Endothelial cell of umbilical vein (primary cell): ENCODE measurements around the gene PFDN6. TPM values are rescaled to one million over a fixed set of nuclear protein-coding genes. Genes with fewer than 3 reads are reported as not detected.
A peak's percentile ranks its signal among the peaks of the same experiment; 100 is the strongest.

Experiments
- BruUV-seq: library from RNA; stranded (reverse); fragments of 400-500 nt; replicated peaks from 2 replicates; lab custom pipeline; 2021; lab: Mats Ljungman, UMichigan
- CTCF ChIA-PET: fragments of 300-600, 350-600 bp; sonication (Branson Sonifier 250); formaldehyde crosslinking; loops from one replicate; lab custom pipeline; 2021; ENCODE audit warnings: antibody characterized with exemption, inconsistent platforms; lab: Charles Lee
- POLR2A ChIA-PET: fragments of 300-600, 350-600 bp; sonication (Branson Sonifier 250); formaldehyde crosslinking; loops from one replicate; lab custom pipeline; 2021; ENCODE audit warnings: antibody characterized with exemption, inconsistent platforms; lab: Charles Lee
- DNase-seq: peaks from one replicate; pipeline ENCODE4 v3.0.0-alpha.2; 2011; ENCODE audit warnings: low read depth, low spot score
- FAIRE-seq: peaks from 2 replicates; lab custom pipeline; 2011; peaks lifted over from hg19 to GRCh38; lab: Jason Lieb, UNC
- H2AFZ ChIP-seq: 2 replicates; pipeline ENCODE4 v1.6.0; 2012; ENCODE audit warnings: low read depth, low read length, control low read depth, inconsistent platforms
- H3K27ac ChIP-seq: 2 replicates; pipeline ENCODE4 v1.5.1; 2011; ENCODE audit warnings: low read depth, mild to moderate bottlenecking, control low read depth, low read length, moderate library complexity; ENCODE audit not compliant: insufficient read depth
- H3K27me3 ChIP-seq, 2 experiments: 2 replicates each; pipeline versions ENCODE4 v1.6.0 to v1.6.1; 2011; ENCODE audit warnings: low read length in 2 of 2, mixed read lengths in 1 of 2; ENCODE audit not compliant: control insufficient read depth in 2 of 2, insufficient read depth in 2 of 2
- H3K36me3 ChIP-seq, 2 experiments: 2 replicates in 1 of 2; 3 replicates in 1 of 2; pipeline ENCODE4 v1.5.1; 2011; ENCODE audit warnings: low read length in 2 of 2, mild to moderate bottlenecking in 1 of 2, moderate library complexity in 1 of 2; ENCODE audit not compliant: control insufficient read depth in 2 of 2, insufficient read depth in 2 of 2; ENCODE audit errors: extremely low read depth in 1 of 2
- H3K4me1 ChIP-seq: 3 replicates; pipeline ENCODE4 v1.5.1; 2011; ENCODE audit warnings: mild to moderate bottlenecking, low read length; ENCODE audit not compliant: control insufficient read depth, insufficient read depth; ENCODE audit errors: extremely low read depth
- H3K4me2 ChIP-seq: 2 replicates; pipeline ENCODE4 v1.6.1; 2011; ENCODE audit warnings: low read length, control low read depth, mixed read lengths; ENCODE audit not compliant: insufficient read depth
- H3K4me3 ChIP-seq, 3 experiments: fragments of 200-600 bp in 1 of 3; sonication (generic), shearing (Covaris generic) in 1 of 3; replicated peaks in 1 of 3; 2 replicates each; pipeline ENCODE4 v1.5.1; 2011 to 2016; ENCODE audit warnings: control low read depth in 3 of 3, low read length in 3 of 3, mild to moderate bottlenecking in 2 of 3, inconsistent platforms in 1 of 3, low read depth in 1 of 3, moderate library complexity in 1 of 3; ENCODE audit not compliant: insufficient read depth in 1 of 3
- H3K79me2 ChIP-seq: 2 replicates; pipeline ENCODE4 v1.6.0; 2012; ENCODE audit warnings: low read length, inconsistent platforms; ENCODE audit not compliant: control insufficient read depth, insufficient read depth
- H3K9ac ChIP-seq: replicated peaks from 2 replicates; pipeline ENCODE3; 2011; ENCODE audit warnings: low read length, control low read depth; ENCODE audit not compliant: insufficient read depth; ENCODE audit errors: extremely low read depth
- H3K9me1 ChIP-seq: replicated peaks from 3 replicates; pipeline ENCODE4 v1.6.0; 2011; ENCODE audit warnings: mild to moderate bottlenecking, low read length; ENCODE audit not compliant: control insufficient read depth, insufficient read depth; ENCODE audit errors: extremely low read depth
- H3K9me3 ChIP-seq: replicated peaks from 2 replicates; pipeline ENCODE4 v1.5.1; 2012; ENCODE audit warnings: low read length, inconsistent platforms; ENCODE audit not compliant: control insufficient read depth, insufficient read depth
- H4K20me1 ChIP-seq: replicated peaks from 2 replicates; pipeline ENCODE3; 2011; ENCODE audit warnings: mild to moderate bottlenecking, low read length; ENCODE audit not compliant: control insufficient read depth, insufficient read depth; ENCODE audit errors: extremely low read depth
- CTCF ChIP-seq, 2 donors: IDR thresholded peaks; 1 replicate in 1 of 2; 2 replicates in 1 of 2; pipeline ENCODE4 v1.5.1; 2011; ENCODE audit warnings: low read length in 2 of 2, mild to moderate bottlenecking in 2 of 2, moderate library complexity in 2 of 2, control low read depth in 1 of 2, inconsistent platforms in 1 of 2, low read depth in 1 of 2; ENCODE audit not compliant: insufficient read depth in 1 of 2; ENCODE audit errors: extremely low read depth in 1 of 2
- EZH2 ChIP-seq: IDR thresholded peaks from 2 replicates; pipeline ENCODE4 v1.6.1; 2012; ENCODE audit warnings: borderline replicate concordance, low read depth, mild to moderate bottlenecking, moderate library complexity, low read length, inconsistent platforms; ENCODE audit not compliant: severe bottlenecking
- FOS ChIP-seq: IDR thresholded peaks from 2 replicates; pipeline ENCODE4 v1.6.1; 2011; ENCODE audit warnings: mild to moderate bottlenecking, low read length, moderate library complexity, borderline replicate concordance; ENCODE audit not compliant: insufficient read depth
- GATA2 ChIP-seq: IDR thresholded peaks from 2 replicates; pipeline ENCODE4 v1.7.0; 2011; ENCODE audit warnings: low read depth, mild to moderate bottlenecking, moderate library complexity, mixed read lengths, low read length; ENCODE audit not compliant: insufficient read length, insufficient read depth
- MAX ChIP-seq: IDR thresholded peaks from 2 replicates; pipeline ENCODE4 v1.6.1; 2011; ENCODE audit not compliant: insufficient read depth, insufficient read length
- POLR2AphosphoS5 ChIP-seq: IDR thresholded peaks from 2 replicates; pipeline ENCODE4 v1.6.1; 2012; ENCODE audit warnings: low read depth, mild to moderate bottlenecking, control low read depth, low read length, moderate library complexity; ENCODE audit not compliant: insufficient read depth
- dilution Hi-C: fragments of 300-500 bp; cut with MboI; formaldehyde crosslinking; loops from one replicate; pipeline ENCODE4 v1.15.0; 2019; ENCODE audit warnings: low sequenced_read_pairs; ENCODE audit not compliant: extremely low pct_ligation_motif_present
- intact Hi-C: fragments of 100-400 bp; cut with micrococcal nuclease; formaldehyde crosslinking; loops from one replicate; pipeline ENCODE4 v1.10.0; 2022
- polyA plus RNA-seq, 4 experiments: library from polyadenylated mRNA; depleted of rRNA in 3 of 4; stranded (reverse) in 3 of 4; unstranded in 1 of 4; fragments of >200 nt; gene quantifications; 2 replicates each; pipeline versions ENCODE4 v1.2.1 to v1.2.3, GENCODE V29; 2011 to 2012; ENCODE audit warnings: missing spikeins in 1 of 4
- total RNA-seq: library from RNA; stranded (reverse); gene quantifications from 2 replicates; pipeline ENCODE4 v1.2.3, GENCODE V29; 2021

Gene PFDN6
- total and polyA plus RNA-seq, 2 donors (not counting 3 experiments of a cell fraction or from before 2014, with no cell fraction given) = 31.0 to 63.5 TPM

- DNase-seq (peak; percentile 99), FAIRE-seq (peak; percentile 90)
- Histone ChIP-seq H3K4me3 (peak within 1 kb of the TSS; percentile 60 to 87 (median 87)), H3K27ac (peak within 1 kb of the TSS; percentile 71), H3K9ac (peak within 1 kb of the TSS; percentile 74), H3K9me1 (no peaks in the 10 kb centered on the region), H3K27me3 (no peaks in the 10 kb centered on the region), H3K9me3 (no peaks in the 10 kb centered on the region), H3K4me2 (peak within 1 kb of the TSS; percentile 78), H3K79me2 (peaks cover 39% of the 10 kb centered on the region), H4K20me1 (no peaks in the 10 kb centered on the region), H3K36me3 (peaks cover 5 to 22% of the 10 kb centered on the region in 2 experiments), H2AFZ (peak within 1 kb of the TSS; percentile 66), H3K4me1 (peaks cover 55% of the 10 kb centered on the region)
- ChIA-PET CTCF (interaction anchor here (0.8 to 1.8 kb wide), 9 partner anchors 9 to 465 kb away, joined by 3 to 17 read pairs (median 3); partner anchors contain the start of genes B3GALT4, PFDN6, RGL2 and TAP1), POLR2A (interaction anchor here (0.6 to 1.4 kb wide), 12 partner anchors 10 to 470 kb away, joined by 3 to 10 read pairs (median 4); partner anchors contain the start of genes RGL2, RPS18 and VPS52)
- TF ChIP-seq EZH2 = no peak
- peak; percentile 17 for TF ChIP-seq POLR2AphosphoS5
- TF ChIP-seq MAX = no peak
- no peak for TF ChIP-seq CTCF (IDR thresholded peaks at IDR 0.05; ENCODE audit: extremely low read depth in 1 of 2, insufficient read depth in 1 of 2, low read depth in 1 of 2, low read length in 2 of 2)
- TF ChIP-seq GATA2 = no peak
- no peak for TF ChIP-seq FOS
- intact Hi-C loops (loop anchor here (10.0 kb wide), 1 partner anchor 257 kb away; no protein-coding TSS in a partner anchor), dilution Hi-C loops (no loop called here)
- BruUV-seq = no TSS peak
Observed at GRCh38 chr6:33317669-33318425, 28.4 kb downstream of the PFDN6 start, which contains the start of gene ZBTB22. ZBTB22 (minus strand) TSS chr6:33317744; CDS start chr6:33316916, 828 bp downstream.
